HG02840 (cell line): ENCODE data around the gene GSK3A.

Experiments
- ATAC-seq: cut with Tn5 transposase; IDR thresholded peaks from one replicate; pipeline ENCODE4 v1.9.1; 2021; ENCODE audit warnings: mild to moderate bottlenecking, moderate library complexity, moderate number of reproducible peaks; ENCODE audit not compliant: unreplicated experiment, low FRiP score

GSK3A gene

DNA sequence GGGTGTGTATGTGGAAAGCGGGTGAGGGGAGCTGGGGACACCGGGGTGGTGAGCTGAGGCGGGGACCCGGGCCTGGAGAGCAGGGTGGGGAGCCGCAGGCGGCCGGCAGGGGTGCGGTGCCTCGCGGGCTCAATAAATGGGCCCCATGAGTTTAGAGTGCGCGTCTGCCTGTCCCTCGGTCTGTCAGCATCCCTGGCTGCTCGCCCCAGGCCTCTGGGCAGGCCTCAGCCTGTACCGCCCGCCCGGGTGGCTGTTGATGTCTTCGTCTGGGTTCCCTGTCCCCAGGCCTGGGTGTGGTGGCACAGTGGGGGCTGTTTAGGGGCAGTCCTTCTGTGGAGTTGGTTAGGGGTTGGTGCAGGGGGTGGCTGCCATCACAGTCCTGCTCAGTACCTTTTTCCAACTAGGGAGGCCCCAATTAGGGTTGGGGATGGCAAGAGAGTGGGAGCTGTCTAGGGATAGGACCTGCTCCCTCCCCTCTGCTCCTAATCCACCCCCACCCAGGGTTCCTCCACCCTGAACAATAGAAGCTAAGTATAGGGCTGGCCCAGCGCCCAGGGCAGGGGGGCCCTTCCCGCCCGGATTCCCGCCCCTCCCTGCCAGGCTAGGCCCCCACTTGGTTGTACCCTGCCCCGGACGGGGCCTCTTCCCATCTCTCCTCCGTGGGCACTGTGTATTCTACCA lies 38.9 kb upstream of the GSK3A start:
- no peak for ATAC-seq

DNA sequence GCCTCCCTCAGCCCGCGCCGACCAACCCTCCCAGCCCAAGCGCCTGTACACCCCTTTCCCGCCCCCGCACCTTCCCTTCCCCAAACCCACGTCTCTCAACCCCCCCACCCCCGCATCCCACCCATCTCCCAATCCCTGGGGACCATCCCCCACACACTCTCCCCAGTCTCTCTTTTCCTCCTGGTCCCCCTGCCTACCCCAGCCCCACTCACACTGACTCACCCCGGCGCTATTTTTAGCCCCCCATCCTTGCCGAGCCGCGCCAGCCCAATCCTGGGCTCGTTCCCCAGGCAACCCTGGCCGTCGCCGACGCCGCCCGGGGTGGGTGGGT lies 38.4 kb upstream of the GSK3A start:
- no peak for ATAC-seq

DNA sequence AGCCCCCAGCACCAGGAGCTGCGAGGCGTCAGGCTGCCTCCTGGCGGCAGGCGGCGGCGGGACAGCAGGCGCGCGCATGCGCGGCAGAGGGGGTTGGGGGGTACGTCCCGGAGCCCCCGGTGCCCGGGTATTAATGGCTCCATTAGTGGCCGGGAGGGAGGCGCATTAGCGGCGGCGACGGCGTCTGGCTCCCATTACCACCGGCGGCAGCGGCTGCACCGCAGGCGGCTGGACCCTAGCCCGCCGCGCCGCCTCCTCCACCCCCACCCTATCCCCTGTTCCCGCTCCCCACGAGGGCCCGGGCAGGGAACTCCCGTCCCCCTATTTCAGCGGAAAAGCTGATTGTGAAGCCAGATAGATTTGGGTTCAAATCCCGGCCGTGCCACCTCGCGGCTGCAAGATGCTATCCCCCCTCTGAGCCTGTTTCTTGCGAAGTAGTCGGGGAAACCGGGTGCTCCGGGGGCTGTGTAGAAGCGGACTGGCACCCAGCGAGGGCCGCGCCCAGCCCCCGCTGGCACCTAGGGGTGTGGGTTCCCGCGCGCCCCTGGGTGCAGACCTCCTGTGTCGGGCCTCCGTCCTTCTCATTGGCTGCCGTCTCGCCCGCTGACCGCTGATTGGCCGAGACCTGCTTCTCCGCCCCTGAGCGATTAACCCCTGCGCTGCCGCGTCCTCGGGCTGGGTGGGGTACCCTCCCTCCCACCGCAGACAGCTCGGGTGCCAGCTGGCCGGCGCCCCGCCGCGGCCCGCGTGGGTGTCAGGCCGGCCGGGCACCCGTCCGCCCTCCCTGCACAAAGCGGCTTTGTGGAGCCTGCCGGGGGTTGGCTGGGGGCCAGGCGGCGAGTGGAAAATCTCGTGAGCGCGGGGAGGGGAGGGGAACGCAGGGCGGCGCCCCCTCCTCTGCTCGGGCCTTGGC lies 37.8 kb upstream of the GSK3A start:
- no peak for ATAC-seq

DNA sequence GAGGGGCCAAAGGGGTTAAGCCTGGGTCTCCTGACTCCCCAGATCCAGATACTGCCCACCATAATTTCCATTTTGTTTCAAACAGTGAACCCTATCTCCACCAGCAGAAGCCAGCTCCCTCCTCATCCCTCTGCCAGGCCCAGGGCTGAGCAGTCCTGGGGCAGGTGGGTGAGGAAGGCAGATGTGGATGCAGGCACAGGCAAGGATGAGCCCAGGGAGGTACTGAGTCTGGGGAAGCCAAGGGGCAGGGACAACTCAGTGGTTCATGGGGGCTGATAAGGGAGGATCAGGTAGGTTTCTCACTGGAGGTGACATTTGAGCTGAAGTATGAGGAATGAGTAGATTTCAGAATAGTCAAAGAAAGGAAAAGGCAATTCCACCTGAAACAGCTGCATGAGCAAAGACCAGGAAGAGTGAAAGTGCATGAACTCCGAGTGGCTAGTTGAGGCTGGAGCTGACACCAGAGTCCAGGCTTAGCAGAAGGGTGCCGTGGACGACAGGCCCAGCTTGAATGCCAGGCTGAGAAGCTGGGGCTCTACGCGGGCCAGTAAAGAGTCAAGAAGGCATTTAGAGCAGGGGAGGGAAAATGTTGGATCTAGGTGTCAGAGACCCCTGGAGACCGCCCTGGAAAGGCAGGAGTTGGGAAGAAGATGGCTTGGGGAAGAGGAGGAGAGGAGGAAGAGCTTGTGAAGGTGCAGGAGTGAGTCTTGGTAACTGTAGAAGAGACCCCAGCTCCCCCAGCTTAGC lies 36.9 kb upstream of the GSK3A start:
- ATAC-seq = no peak

DNA sequence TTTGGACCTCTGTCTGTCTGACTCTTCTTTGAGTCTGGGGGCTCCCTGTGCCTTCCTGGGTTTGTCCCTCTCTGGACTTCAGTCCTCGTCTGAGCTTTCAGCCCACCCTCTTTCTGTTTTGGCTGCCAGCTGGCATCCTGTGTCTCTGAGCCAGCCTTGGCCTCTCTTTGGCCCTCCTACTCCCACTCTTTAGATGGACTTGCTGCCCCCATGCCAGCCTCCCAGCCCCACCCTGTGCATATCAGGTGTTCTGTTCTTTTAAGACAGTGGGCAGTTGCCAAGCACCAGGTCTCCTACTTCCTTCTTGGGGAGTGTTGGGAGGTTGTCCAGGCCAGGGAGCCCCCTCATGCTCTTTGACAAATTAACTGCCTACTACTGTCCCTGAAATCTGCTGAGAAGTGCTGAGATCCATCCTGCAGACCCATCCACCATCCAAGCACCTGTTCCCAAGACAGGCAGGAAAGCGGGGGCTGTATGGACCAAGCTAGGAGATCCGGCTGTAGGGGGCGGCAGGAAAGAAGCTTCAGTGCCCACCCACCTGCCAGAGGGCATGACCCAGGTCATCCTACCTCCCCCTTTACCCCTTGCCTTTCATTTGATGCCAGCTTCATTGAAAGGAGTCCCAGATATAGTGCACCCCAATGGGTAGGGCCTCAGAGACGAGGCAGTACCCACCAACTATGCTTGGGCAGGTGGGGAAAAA lies 36.2 kb upstream of the GSK3A start:
- ATAC-seq = no peak

DNA sequence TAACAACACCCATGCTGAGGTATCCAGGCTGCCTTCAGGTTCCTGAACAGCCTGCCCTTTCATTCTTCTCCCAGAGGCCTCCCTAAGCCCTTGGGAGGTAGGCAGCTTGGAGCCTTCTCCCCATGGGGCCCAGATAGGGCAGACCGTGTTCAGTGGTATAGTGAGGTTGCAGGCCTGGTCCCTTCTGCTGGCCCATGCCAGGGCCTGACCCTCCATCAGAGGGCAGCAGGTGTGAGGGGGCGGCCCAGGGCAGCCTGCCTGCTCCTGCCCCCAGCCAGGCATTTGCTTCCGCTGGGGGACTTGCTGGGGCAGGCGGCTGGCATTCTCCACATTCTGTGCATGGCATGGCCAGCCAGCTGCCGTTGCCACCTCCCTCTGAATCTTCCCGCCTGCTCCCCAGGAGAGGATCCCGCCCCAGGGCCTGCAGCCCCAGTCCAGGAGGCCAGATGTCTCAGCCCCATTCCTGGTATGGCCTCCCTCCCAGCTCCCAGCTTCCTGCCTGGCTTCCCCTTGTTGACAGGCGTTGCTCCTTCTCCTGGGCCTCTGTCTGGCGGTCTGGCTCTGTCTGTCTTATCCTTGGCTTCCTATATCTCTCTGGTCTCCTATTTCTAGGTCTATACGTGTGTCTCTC lies 35.5 kb upstream of the GSK3A start:
- no peak for ATAC-seq

DNA sequence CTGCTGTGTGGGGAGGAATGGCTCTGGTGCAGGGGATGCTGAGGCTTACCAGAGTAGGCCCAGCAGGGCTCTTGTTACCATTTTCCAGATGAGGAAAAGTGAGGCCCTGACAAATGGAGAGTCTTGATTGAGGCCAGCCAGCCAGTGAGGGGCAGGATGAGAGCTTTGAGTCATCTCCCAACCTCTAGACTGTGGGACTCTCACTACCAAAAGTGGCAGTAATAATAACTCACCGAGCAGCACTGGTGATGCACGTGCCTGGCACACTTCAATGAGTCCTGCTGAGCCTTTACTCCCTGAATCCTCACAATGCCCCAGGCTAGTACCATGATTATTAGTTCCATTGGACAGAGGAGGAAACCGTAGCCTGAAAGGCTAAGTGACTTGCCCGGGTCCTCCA lies 34.4 kb upstream of the GSK3A start:
- ATAC-seq = no peak

DNA sequence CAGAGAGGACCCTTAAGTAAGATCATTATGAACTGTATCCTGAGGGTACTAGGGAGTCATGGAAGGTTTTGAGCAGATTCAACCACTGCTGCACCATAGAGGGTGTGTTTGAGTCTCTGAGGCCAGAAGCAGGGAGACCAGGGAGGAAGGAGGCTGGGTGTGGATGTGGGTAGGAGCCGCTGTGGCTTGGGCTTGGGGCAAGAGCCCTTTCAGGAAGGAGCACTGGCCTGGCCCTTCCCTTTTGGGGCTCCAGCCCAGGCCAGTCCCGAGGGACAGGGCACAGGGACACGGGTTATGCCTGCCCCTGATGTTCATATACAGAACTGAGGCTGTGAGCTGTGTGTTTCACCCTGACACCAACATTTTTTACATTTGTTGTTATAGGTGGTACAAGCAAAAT lies 33.9 kb upstream of the GSK3A start:
- no peak for ATAC-seq

DNA sequence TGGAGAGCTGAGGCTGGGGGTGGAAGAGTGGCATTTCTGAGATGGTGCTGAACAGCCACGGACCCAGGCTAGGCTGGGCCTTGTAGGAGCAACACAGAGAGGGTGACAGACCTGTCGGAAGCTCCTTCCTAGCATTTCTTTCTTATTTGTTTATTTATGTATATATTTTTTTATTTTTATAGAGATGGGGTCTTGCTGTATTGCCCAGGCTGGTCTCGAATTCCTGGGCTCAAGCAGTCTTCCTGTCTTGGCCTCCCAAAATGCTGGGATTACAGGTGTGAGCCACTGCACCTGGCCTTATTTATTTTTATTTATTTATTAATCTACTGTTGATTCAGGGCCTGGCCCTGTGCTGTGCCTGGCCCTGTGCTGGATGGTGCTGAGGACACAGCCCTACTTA lies 33.1 kb upstream of the GSK3A start:
- no peak for ATAC-seq

DNA sequence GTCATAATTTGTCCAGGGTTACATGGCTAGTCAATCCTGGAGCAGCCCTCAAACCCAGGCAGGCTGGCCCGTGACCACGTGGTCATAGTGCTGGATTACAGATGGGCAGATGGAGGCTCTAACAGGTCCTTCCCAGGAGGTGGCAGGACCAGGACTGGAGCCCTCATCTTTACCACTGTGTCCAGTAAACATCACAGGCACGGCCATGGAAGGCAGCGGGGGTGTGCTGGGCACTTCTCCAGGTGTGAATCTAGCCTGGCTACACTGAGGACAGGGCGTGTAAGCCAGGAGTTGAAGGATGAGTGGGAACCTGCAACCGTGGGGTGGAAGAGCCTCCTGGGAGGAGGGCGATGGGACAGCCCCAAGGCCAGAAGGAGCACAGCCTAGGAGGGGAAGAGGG lies 32.7 kb upstream of the GSK3A start:
- ATAC-seq = no peak

DNA sequence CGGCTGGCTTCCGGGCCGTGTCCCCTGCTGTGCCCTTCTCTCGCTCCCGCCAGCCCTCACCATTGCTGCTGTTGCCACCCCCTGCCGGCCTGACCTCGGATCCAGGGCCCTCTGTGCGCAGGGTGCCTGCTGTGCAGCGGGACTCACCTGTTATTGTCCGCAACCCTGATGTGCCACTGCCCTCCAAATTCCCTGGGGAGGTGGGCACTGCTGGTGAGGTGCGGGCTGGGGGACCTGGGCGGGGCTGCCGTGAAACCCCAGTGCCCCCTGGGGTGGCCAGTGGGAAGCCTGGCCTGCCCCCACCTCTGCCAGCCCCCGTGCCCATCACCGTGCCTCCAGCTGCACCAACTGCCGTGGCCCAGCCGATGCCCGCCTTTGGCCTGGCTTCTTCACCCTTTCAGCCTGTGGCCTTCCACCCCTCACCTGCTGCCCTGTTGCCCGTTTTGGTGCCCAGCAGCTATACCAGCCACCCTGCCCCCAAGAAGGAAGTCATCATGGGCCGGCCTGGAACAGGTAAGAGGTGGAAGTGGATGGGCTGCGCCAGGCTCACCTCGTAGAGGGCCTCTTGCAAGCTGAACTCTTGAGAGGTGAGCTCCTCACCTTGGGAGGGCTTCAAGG lies 31.8 kb upstream of the GSK3A start:
- no peak for ATAC-seq

DNA sequence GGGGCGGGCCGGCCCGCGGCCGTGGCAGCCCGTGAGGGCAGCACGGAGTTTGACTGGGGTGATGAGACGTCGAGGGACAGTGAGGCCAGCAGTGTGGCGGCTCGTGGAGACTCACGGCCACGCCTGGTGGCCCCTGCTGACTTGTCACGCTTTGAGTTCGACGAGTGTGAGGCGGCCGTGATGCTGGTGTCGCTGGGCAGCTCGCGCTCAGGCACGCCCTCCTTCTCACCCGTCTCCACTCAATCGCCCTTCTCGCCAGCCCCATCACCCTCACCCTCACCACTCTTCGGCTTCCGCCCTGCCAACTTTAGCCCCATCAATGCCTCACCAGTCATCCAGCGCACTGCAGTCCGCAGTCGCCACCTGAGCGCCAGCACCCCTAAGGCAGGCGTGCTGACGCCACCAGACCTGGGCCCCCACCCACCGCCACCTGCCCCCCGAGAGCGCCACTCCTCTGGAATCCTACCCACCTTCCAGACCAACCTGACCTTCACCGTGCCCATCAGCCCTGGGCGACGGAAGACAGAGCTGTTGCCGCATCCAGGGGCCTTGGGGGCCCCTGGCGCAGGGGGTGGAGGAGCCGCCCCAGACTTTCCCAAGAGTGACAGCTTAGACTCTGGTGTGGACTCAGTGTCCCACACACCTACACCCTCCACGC lies 31.1 kb upstream of the GSK3A start:
- no peak for ATAC-seq

DNA sequence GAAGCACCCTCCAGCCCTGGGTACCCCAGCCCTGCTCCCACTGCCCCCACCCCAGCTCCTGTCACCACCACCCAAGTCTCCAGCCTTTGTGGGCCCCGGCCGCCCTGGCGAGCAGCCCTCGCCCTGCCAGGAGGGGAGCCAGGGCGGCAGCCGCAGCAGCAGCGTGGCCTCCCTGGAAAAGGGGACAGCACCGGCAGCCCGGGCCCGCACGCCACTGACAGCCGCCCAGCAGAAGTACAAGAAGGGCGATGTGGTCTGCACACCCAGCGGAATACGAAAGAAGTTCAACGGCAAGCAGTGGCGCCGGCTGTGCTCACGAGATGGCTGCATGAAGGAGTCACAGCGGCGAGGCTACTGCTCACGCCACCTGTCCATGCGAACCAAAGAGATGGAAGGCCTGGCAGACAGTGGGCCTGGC lies 30.6 kb upstream of the GSK3A start:
- no peak for ATAC-seq

DNA sequence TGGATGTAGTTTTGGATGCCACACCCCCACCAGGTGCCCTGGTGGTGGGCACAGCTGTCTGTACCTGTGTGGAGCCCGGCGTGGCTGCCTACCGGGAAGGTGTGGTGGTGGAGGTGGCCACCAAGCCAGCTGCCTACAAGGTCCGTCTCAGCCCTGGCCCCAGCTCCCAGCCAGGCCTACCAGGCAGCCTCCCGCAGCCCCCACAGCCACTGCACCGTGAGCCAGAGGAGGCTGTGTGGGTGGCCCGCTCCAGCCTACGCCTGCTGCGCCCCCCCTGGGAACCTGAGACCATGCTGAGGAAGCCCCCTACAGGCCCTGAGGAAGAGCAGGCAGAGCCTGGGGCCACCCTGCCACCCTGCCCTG lies 30.1 kb upstream of the GSK3A start:
- ATAC-seq = no peak

DNA sequence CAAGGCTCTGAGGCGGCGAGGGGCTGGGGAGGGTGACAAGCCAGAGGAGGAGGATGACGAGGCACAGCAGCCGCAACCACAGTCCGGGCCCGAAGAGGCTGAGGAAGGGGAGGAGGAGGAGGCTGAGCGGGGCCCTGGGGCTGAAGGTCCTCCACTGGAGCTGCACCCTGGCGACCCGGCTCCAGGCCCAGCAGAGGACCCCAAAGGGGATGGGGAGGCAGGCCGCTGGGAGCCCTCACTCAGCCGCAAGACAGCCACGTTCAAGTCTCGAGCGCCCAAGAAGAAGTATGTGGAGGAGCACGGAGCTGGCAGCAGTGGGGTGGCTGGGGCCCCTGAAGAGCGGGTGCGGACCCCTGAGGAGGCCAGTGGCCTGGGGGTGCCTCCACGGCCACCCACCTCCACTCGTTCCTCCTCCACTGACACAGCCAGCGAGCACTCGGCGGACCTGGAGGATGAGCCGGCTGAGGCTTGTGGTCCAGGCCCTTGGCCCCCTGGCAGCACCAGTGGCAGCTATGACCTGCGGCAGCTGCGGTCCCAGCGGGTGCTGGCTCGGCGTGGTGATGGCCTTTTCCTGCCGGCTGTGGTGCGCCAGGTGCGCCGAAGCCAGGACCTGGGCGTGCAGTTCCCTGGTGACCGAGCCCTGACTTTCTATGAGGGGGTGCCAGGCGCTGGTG lies 29.6 kb upstream of the GSK3A start:
- ATAC-seq = no peak

DNA sequence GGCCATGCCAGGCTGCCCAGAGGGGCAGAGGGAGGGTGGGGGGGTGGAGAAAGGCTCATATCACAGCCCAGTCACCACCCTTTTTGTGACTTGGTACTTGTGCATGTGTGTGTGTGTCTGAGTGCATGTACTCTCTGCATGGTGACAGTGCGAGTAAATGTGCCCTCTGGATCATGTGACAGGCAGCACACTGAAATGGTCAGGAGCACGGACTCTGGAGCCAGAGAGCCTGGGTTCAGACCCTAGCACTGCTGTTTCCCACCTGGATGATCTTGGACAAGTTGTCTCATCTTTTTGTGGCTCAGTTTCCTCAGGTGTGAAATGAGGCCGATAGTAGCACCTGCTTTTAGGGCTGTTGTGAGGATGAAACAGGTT lies 28.6 kb upstream of the GSK3A start:
- no peak for ATAC-seq

DNA sequence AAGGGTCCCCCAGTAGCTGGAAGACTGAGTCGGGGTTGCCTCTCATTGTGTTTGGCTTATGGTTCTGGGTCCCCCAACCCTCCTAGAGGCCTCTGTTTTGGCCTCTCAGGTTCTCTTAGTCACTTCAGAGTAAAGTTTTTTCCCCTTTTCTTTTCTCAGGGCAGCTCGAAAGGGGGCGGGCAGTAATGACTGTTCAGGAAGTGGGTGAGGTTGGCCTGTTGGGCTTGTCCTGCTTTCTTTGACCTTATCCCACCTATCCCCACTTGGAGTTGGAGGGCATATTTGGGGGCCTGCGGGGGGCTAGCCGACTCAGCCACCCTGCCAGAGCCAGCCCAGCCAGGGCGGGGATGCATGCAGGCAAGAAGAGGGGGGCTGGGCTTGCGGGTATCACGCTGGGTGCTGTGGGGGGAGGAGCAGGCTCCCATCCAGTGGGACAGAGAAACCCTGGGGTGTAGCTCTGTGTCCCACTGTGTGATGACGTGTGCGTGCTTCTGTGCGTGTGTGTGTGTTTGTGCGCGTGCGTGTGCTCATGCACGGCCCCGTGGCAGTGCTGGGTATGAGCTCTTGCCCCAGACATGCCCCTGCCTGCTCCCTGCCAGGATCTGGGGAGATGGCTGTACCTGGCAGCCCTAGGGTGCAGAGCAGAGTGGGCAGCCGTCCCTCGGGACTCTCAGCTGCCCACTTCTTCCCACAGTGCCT lies 28.1 kb upstream of the GSK3A start:
- no peak for ATAC-seq
